H1 (cell line): ENCODE results near the gene UVRAG.

Experiments used
- CREB1 ChIP-seq: IDR thresholded peaks from 2 replicates; pipeline ENCODE4 v1.6.1; 2012; ENCODE audit warnings: inconsistent platforms
- EZH2 ChIP-seq: fragments of 200-600 bp; sonication (generic); IDR thresholded peaks from 2 replicates; pipeline ENCODE4 v1.7.1; 2012; ENCODE audit warnings: low read depth, mild to moderate bottlenecking, moderate library complexity, low read length, inconsistent platforms; ENCODE audit not compliant: severe bottlenecking
- NRF1 ChIP-seq: IDR thresholded peaks from 2 replicates; pipeline ENCODE4 v1.6.1; 2011; ENCODE audit warnings: mild to moderate bottlenecking, low read depth, low read length, improper control_type of control experiment
- POLR2A ChIP-seq, 2 experiments: IDR thresholded peaks; 1 replicate in 1 of 2; 2 replicates in 1 of 2; pipeline ENCODE4 v1.6.1; 2011; ENCODE audit warnings: low read depth in 2 of 2, low read length in 2 of 2, mild to moderate bottlenecking in 2 of 2; ENCODE audit errors: control extremely low read depth in 1 of 2
- POLR2AphosphoS5 ChIP-seq: IDR thresholded peaks from 2 replicates; pipeline ENCODE4 v1.6.1; 2011; ENCODE audit warnings: low read depth, low read length
- SP2 ChIP-seq: IDR thresholded peaks from 2 replicates; pipeline ENCODE4 v1.6.1; 2012; ENCODE audit warnings: mild to moderate bottlenecking, low read length, inconsistent platforms
- TAF1 ChIP-seq: IDR thresholded peaks from 2 replicates; pipeline ENCODE4 v1.6.1; 2011; ENCODE audit warnings: mild to moderate bottlenecking, low read depth, low read length
- TCF12 ChIP-seq: IDR thresholded peaks from 2 replicates; pipeline ENCODE4 v1.6.1; 2011; ENCODE audit warnings: low read depth, mild to moderate bottlenecking, low read length
- TF ChIP-seq, protein P1 (sequence below), 3 experiments: IDR thresholded peaks; 1 replicate in 2 of 3; 2 replicates in 1 of 3; pipeline versions ENCODE4 v1.5.1 to v1.6.1; 2011; ENCODE audit warnings: low read length in 3 of 3, mild to moderate bottlenecking in 3 of 3, inconsistent platforms in 2 of 3, low read depth in 1 of 3, moderate library complexity in 1 of 3; ENCODE audit not compliant: insufficient read depth in 1 of 3; ENCODE audit errors: control extremely low read depth in 1 of 3
- TF ChIP-seq, protein P2 (sequence below): IDR thresholded peaks from 2 replicates; pipeline ENCODE4 v1.6.1; 2011; ENCODE audit warnings: low read depth, mild to moderate bottlenecking, low read length; ENCODE audit not compliant: insufficient read depth

DNA sequence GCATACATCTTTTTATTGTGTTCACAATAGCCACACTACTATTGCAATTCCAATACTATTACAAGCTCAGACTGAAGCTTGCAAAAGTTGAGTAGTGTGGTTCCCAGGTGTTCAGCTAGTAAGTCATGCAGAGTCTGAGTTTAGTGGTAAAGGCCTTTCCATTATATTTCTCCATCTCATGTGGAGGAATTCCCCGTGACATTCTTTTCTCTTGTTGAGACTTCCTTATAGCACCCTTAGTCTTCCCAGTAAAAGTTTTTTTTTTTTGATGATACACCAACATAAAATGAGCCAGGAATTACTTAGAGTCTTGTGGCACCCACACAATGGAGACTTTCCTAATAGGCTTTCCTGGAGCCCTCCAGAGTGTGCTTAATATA lies 110.8 kb downstream of the UVRAG start:
- TF ChIP-seq, protein P1, sequence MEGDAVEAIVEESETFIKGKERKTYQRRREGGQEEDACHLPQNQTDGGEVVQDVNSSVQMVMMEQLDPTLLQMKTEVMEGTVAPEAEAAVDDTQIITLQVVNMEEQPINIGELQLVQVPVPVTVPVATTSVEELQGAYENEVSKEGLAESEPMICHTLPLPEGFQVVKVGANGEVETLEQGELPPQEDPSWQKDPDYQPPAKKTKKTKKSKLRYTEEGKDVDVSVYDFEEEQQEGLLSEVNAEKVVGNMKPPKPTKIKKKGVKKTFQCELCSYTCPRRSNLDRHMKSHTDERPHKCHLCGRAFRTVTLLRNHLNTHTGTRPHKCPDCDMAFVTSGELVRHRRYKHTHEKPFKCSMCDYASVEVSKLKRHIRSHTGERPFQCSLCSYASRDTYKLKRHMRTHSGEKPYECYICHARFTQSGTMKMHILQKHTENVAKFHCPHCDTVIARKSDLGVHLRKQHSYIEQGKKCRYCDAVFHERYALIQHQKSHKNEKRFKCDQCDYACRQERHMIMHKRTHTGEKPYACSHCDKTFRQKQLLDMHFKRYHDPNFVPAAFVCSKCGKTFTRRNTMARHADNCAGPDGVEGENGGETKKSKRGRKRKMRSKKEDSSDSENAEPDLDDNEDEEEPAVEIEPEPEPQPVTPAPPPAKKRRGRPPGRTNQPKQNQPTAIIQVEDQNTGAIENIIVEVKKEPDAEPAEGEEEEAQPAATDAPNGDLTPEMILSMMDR (IDR thresholded peaks at IDR 0.05; ENCODE audit: control extremely low read depth in 1 of 3, insufficient read depth in 1 of 3, low read depth in 1 of 3, low read length in 3 of 3) = no peak
- TF ChIP-seq POLR2A (IDR thresholded peaks at IDR 0.05; ENCODE audit: control extremely low read depth in 1 of 2, low read depth in 2 of 2, low read length in 2 of 2) (no peak), TCF12 (no peak), EZH2 (no peak), CREB1 (no peak), POLR2AphosphoS5 (no peak), TAF1 (no peak), SP2 (no peak), NRF1 (no peak)
- TF ChIP-seq, protein P2, sequence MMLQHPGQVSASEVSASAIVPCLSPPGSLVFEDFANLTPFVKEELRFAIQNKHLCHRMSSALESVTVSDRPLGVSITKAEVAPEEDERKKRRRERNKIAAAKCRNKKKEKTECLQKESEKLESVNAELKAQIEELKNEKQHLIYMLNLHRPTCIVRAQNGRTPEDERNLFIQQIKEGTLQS = no peak
